ENCODE measurements around the gene CD38.

The CD38 gene

DNA sequence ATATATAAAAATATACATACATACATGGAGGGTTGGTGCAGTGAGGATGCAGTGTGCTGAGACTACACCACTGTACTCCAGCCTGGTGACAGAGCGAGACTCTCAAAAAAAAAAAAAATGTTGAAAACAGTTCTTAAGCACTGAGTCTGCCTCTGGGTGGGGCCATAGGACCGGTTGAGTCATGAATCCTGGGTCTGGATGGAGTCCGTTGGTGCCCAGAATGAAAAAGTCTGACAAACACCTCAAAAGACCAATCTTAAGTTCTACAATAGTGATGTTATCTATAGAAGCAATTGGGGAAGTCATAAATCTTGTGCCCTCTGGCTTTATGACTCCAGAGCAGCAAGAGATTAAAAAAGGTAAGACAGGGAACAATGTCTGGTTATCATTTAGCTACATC is 90.0 kb downstream of the CD38 start:
- no peak for DNase-seq (ENCODE audit: low read depth)

- DNase-seq (ENCODE audit: low read depth) = no peak
These were observed 90.8 kb downstream of the CD38 start for GRCh38 chr4:15868826-15869413.

- no peak for DNase-seq (ENCODE audit: low read depth)
These were observed 92.0 kb downstream of the CD38 start for GRCh38 chr4:15870079-15870478.

DNA sequence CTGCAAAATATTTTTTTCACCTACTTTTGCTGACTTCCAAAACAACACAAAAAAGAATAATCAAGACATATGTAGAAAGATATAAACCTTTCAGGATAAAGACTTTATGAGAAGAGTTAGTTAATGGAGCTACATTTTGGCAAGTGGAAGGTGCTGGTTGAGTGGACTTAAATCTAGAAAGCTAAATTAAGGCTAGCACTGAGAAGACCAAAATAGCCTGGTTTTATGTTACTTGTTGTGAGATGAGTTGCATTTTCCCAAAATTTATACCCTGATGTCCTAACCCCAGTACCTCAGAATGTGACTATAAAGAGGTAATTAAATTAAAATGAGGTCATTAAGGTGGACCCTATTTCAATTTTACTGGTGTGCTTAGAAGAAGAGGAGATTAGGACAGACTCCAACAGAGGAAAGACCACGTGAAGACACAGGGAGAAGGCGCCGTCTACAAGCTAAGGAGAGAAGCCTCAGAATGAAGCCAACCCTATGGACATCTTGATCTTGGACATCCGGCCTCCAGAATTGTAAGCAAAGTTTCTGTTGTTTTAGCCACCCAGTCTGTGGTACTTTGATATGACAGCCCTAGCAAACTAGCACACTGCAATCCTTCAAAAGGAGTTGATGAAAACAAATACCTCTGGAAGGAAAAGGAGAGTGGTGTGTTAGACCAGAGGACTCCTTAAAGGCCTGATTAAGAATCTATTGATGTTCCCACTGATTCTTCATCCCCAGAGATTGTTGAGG is 93.0 kb downstream of the CD38 start:
- no peak for DNase-seq (ENCODE audit: low read depth)

DNA sequence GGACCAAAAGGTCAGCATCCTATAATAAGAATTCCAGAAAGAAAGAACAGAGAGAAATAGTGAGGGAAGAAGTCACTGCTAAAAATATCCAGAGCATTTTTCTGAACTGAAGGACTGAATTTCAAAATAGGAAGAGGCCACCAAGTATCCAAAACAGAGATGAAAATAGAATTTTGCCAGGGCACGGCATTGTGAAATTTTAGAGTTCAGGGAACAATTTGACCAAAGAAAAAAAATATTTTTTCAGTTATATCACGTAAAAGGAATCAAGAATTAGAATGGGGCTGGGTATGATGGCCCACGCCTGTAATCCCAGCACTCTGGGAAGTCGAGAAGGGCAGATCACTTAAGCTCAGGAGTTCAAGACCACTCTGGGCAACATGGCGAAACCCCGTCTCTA is 95.0 kb downstream of the CD38 start:
- no peak for DNase-seq (ENCODE audit: low read depth)

DNA sequence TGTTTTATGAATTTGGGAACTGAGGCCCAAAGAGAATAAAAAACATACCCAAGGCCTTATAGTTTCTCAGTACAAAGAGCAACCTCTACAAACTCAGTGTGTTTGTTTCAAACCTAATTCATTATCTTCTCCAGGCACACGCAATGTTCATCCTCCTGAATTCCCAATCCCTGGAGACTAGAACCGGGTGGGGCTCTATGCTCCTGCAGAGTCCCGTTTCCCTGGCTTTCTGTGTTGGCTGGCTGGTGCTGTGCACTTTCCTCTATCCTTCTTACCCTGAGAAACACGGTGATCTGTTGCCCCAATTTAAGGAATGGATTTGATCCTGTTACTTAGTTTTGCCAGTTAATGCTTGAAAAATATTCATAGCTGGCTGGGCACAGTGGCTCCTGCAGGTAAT is 96.5 kb downstream of the CD38 start:
- no peak for DNase-seq (ENCODE audit: low read depth)

DNA sequence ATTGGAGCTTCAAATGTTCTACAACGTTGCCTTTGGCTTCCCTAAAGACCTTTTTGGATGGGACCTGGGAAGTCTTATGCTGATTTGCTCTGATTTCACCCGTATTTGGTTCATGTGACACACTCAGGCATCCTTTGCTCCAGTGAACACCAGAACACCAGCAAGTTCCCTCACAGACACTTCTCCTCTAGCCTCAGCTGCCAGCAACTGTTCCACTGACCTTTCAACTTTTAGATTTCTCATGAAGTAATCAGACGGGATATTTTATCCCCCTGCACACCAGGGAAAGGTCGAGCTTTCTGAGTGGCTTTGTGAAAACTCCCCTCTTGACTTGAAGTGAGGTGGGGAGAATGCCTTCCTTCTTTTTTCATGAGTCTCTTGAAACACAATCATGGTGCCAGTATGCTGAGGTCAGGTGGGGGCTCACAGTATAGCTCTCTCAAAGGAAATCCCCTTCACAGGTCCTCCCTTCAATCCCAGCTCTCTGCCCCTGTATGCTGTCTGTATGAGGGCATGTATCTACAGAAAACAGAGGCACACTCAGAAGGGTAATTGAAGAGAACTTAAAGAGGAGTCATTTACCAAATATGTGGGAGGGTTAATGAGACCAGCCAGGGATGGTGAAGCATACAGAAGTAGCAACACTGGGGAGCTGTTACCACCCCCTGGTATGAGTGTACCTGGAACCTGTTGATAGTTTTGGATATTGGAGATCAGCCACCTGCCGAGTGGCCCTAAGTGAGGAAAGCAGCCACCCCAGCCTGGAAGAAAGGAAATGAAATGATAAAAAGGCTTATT is 97.7 kb downstream of the CD38 start:
- DNase-seq (ENCODE audit: low read depth) = no peak

GRCh38 chr4:15878011-15878410 is 99.9 kb downstream of the CD38 start:
- no peak for DNase-seq (ENCODE audit: low read depth)

DNA sequence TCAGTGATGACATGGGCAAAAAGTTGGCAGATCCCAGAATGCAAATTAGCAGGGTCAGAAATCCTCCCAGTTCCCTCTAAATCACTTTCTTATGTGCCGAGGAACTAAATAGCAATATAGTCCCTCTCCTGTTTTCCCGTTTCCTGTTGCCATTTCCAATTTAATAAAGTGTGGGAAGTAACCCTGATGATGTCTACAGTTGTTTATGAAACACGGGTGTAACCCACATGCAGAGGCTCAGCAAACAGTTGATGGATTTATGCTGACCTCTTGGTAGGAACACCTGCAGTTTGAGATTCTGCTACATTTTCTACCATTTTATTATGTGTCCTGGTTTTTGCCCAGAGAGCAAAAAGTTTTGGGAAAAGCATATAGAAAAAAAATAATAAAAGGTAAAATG is 103.7 kb downstream of the CD38 start:
- DNase-seq (ENCODE audit: low read depth) = no peak

- peak; percentile 6 for DNase-seq (ENCODE audit: low read depth)
These were observed 104.6 kb downstream of the CD38 start for GRCh38 chr4:15882675-15883086.

DNA sequence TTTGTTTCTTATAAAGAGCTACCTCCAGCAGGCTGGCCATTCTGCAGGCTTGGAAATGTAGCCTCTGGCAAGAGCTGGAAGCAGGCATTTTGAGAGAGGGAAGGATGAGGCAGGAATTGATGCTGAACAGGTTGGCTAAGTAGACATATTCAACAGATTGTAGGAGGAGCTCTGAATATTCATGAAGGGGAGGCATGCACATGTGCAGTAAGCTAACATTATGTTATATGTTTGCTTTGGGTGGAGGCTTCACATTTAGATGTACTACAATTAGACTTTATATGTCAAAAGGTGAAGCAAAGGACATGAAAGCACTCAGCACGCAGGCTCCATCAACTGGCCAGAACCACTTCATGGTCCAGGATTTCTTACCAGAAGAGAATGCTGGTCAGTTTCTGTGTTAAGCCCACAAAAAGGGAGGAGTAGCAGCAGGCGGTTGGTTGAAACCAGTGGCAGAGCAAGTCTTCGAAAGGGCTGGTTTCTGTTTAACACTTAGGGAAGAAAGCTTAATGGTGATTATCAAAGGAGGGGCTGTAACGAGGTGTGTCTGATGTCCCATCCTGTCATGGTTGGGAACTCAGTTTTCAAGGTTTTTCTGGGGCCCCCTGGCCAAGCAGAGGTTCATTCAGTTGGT is 105.6 kb downstream of the CD38 start:
- DNase-seq (ENCODE audit: low read depth) = no peak

DNA sequence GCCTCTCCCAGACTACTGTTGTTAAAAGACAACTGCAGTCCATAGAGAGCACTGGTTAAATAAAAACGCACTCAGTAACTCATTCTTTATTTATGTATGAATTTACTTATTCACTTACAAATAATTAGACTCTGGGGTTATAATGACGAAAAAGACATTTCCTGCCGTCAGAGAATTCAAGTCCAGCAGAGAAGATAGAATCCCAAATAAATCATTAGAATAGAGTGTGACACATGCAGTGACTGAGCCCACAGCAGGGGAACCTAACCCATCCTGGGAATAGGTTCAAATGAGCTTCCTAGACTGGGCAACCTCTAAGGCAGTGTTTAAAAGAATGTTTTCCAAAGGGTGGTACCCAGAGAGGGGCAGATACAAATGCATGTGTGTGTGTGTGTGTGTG is 106.5 kb downstream of the CD38 start:
- no peak for DNase-seq (ENCODE audit: low read depth)

DNA sequence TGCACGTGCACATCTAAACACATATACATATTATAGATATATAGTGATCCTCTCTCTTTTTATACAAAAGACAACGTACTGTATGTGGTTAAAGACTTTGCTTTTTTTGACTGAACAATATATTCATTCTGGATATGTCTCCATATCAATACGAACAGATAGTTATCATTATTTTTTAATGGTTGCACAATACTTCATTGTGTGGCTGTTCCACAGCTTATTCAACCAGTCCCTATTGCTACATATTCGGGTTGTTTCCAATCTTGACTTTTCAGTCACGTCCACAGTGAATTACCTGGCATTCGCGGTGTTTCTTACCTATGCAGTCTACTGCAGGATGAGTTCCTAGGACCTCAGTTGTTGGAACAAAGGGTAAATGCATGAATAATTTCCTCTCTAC is 107.3 kb downstream of the CD38 start:
- no peak for DNase-seq (ENCODE audit: low read depth)

DNA sequence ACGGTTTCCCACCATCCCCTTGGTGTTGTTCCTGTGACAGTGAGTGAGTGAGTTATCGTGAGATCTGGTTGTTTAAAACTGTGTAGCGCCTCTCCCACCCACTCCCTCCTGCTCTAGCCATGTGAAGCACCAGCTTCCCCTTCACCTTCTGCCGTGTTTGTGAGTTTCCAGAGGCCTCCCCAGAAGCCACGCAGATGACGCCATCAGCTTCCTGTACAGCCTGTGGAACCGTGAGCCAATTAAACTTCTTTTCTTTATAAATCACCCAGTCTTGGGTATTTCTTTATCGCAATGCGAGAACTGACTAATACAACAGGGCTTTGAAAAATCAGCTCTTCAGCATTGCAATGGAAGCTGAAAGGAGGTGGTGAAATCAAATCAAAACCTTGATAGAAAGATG is 110.4 kb downstream of the CD38 start:
- DNase-seq (ENCODE audit: low read depth) = no peak

GRCh38 chr4:15890246-15890829 is 112.2 kb downstream of the CD38 start:
- no peak for DNase-seq (ENCODE audit: low read depth)

DNA sequence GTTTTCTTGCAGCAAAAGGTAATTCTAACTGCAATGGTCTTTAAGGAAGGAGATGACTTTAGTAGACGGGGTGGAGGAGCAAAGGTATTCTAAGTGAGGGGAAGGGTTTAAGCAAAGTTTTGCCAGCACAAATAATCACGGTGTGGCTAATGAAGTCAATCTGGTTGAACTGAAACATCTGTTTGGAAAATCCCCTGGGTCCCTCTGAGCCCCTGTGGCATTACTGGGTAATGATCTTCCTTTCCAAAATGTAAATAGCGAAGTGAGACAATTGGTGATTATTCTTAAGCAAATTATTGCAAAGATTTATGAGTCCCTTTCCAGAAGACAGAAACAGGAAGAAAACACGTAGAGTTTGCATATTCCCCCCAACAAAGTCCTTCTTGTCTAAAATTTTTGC is 113.2 kb downstream of the CD38 start:
- no peak for DNase-seq (ENCODE audit: low read depth)

DNA sequence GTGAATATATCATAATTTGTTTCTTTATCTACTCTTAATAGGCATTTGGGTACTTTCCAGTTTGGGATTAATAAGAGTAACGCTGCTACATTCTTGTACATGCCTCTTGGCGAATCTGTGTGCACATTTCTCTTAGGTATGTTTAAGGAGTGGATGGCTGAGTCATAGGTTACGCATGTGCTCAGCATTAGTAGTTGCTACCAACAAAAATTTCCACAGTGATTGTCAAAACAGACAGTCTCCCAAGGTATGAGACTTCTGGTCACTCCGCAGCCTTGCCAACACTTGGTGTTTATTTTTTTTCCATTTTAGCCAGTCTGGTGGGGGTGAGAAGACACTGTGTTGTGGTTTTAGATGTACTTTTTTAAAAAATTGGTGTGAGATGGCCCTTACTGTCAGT is 115.8 kb downstream of the CD38 start:
- DNase-seq (ENCODE audit: low read depth) = no peak

DNA sequence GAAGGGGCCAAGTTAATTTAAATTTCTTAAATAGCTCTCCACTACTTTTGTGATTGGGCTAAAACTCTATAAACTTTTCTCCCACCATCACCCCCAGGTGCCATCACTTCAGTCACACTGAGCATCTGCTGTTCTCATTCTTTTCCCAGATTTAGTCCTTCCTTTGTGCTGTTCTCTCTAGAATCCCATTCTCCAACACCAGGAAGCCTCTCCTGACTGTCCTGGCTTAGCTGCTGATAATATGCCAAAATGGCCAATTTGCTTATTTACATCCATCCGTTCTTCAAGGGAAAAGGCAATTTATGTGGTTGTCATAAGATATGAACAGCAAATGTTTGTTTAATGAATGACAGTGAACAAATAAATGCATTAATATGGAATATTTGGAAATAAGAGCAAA is 116.3 kb downstream of the CD38 start:
- DNase-seq (ENCODE audit: low read depth) = no peak

- DNase-seq (ENCODE audit: low read depth) = no peak
These were observed 117.1 kb downstream of the CD38 start for GRCh38 chr4:15894921-15895916.

- DNase-seq (ENCODE audit: low read depth) = no peak
These were observed 119.4 kb downstream of the CD38 start for GRCh38 chr4:15897577-15897976.

DNA sequence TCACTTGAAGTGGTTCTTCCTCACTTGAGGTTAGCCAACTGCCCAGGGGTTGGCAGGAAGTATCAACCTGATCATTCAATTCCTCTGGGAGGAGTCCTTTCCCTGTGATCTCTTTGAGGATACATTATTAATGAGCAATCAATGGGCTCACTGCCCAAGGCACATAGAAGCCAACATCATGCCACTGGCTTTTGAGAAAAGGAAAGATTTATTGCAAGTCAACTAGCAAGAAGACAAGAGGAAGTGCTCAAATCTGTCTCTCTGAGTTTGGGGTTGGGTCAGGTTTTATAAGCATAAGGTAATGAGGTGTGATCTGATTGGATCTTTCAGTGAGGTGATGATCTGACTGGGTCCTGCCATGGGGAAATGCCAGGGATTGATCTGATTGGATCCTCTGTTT is 120.8 kb downstream of the CD38 start:
- no peak for DNase-seq (ENCODE audit: low read depth)
